HepG2 (cell line): ENCODE data around the gene HOXA9. TPM values are rescaled to one million over a fixed set of nuclear protein-coding genes. Genes with fewer than 3 reads are reported as not detected.

Experiments
- ATAC-seq: fragments of 200-7000 bp; cut with Tn5 transposase; 3 replicates; pipeline ENCODE4 v1.9.1; 2020; ENCODE audit warnings: mild to moderate bottlenecking, moderate library complexity
- BruUV-seq: library from RNA; stranded (reverse); fragments of 400-500 nt; replicated peaks from 2 replicates; lab custom pipeline; 2021; lab: Mats Ljungman, UMichigan
- CTCF ChIA-PET: fragments of 300-600 bp; formaldehyde crosslinking; extraction: SDS; loops from one replicate; lab custom pipeline; 2021; ENCODE audit warnings: low total read pairs, inconsistent platforms, low intra/inter-chr PET ratio; lab: Yijun Ruan, JAX
- POLR2A ChIA-PET: fragments of 350-600 bp; sonication (Branson Sonifier 250); formaldehyde crosslinking; loops from one replicate; lab custom pipeline; 2020; ENCODE audit warnings: antibody characterized with exemption, inconsistent platforms; lab: Yijun Ruan, JAX
- DNase-seq: peaks from one replicate; pipeline ENCODE4 v3.0.0-alpha.2; 2015; ENCODE audit warnings: low spot score
- FAIRE-seq: peaks from 3 replicates; lab custom pipeline; 2011; peaks lifted over from hg19 to GRCh38; lab: Jason Lieb, UNC
- H2AFZ ChIP-seq: one replicate; pipeline ENCODE4 v1.6.1; 2011; ENCODE audit warnings: low read length, inconsistent platforms
- H3K27ac ChIP-seq: fragments of 300-600 bp; 3 replicates; pipeline ENCODE4 v1.8.0; 2011; ENCODE audit warnings: mixed run types, mild to moderate bottlenecking, mixed read lengths, low read length, inconsistent platforms; ENCODE audit not compliant: insufficient read depth; ENCODE audit errors: extremely low read length
- H3K27me3 ChIP-seq, 2 experiments: fragments of 200-600 bp in 1 of 2; 2 replicates in 1 of 2; 3 replicates in 1 of 2; pipeline versions ENCODE4 v1.6.0 to v1.8.0; 2011; ENCODE audit warnings: low read length in 2 of 2, mild to moderate bottlenecking in 2 of 2, moderate library complexity in 2 of 2, inconsistent platforms in 1 of 2; ENCODE audit not compliant: insufficient read depth in 2 of 2, control insufficient read depth in 1 of 2
- H3K36me3 ChIP-seq, 2 experiments: fragments of 200-600 bp in 1 of 2; replicated peaks in 1 of 2; 2 replicates in 1 of 2; 3 replicates in 1 of 2; pipeline versions ENCODE4 v1.5.1 to v1.8.0; 2011; ENCODE audit warnings: low read length in 2 of 2, inconsistent platforms in 1 of 2; ENCODE audit not compliant: insufficient read depth in 2 of 2, control insufficient read depth in 1 of 2
- H3K4me1 ChIP-seq: 2 replicates; pipeline ENCODE4 v1.5.1; 2012; ENCODE audit warnings: low read length, inconsistent platforms; ENCODE audit not compliant: insufficient read depth
- H3K4me2 ChIP-seq: 2 replicates; pipeline ENCODE4 v1.6.0; 2011; ENCODE audit warnings: low read depth, low read length, inconsistent platforms
- H3K4me3 ChIP-seq, 3 experiments: fragments of 200-600 bp in 1 of 3; sonication (generic), shearing (Covaris generic) in 1 of 3; replicated peaks in 1 of 3; 2 replicates each; pipeline ENCODE4 v1.5.1; 2011 to 2016; ENCODE audit warnings: low read length in 3 of 3, inconsistent platforms in 2 of 3, low read depth in 2 of 3, mild to moderate bottlenecking in 2 of 3, control low read depth in 1 of 3, mixed read lengths in 1 of 3; ENCODE audit not compliant: insufficient read depth in 1 of 3
- H3K79me2 ChIP-seq: one replicate; pipeline ENCODE4 v1.6.1; 2011; ENCODE audit warnings: low read length, inconsistent platforms; ENCODE audit not compliant: insufficient read depth
- H3K9ac ChIP-seq: 2 replicates; pipeline ENCODE4 v1.6.0; 2011; ENCODE audit warnings: mild to moderate bottlenecking, low read depth, low read length, inconsistent platforms; ENCODE audit not compliant: insufficient read depth
- H3K9me3 ChIP-seq: 2 replicates; pipeline ENCODE4 v1.5.1; 2012; ENCODE audit warnings: mild to moderate bottlenecking, low read length
- H4K20me1 ChIP-seq: 2 replicates; pipeline ENCODE4 v1.6.0; 2011; ENCODE audit warnings: inconsistent platforms, mild to moderate bottlenecking, low read length, moderate library complexity; ENCODE audit not compliant: insufficient read depth
- CEBPG ChIP-seq: IDR thresholded peaks from 2 replicates; pipeline ENCODE4 v1.6.1; 2016
- CHD2 ChIP-seq: IDR thresholded peaks from 2 replicates; pipeline ENCODE4 v1.6.1; 2011; ENCODE audit warnings: low read depth, low read length, improper control_type of control experiment
- DDIT3 ChIP-seq: sonication (generic); formaldehyde crosslinking; IDR thresholded peaks from 2 replicates; pipeline ENCODE4 v1.4.0; 2020; ENCODE audit warnings: mild to moderate bottlenecking, missing genetic modification reagents
- FOXO1 ChIP-seq: sonication (generic); formaldehyde crosslinking; IDR thresholded peaks from 2 replicates; pipeline ENCODE4 v1.4.0; 2020; ENCODE audit warnings: missing genetic modification reagents
- HNRNPK ChIP-seq: fragments of 200-400 bp; formaldehyde crosslinking; IDR thresholded peaks from 2 replicates; pipeline ENCODE4 v1.6.1; 2018; ENCODE audit warnings: low read length, low read depth, moderate library complexity, mild to moderate bottlenecking; ENCODE audit not compliant: poor library complexity, severe bottlenecking
- NPAS2 ChIP-seq: sonication (generic); formaldehyde crosslinking; IDR thresholded peaks from 2 replicates; pipeline ENCODE4 v1.8.0; 2022; ENCODE audit warnings: mild to moderate bottlenecking, missing genetic modification reagents, borderline replicate concordance
- PHF20 ChIP-seq: sonication (generic); formaldehyde crosslinking; IDR thresholded peaks from 2 replicates; pipeline ENCODE4 v1.5.0; 2020; ENCODE audit warnings: mild to moderate bottlenecking, missing genetic modification reagents
- RFXAP ChIP-seq: sonication (generic); formaldehyde crosslinking; IDR thresholded peaks from 2 replicates; pipeline ENCODE4 v1.4.0; 2020; ENCODE audit warnings: missing genetic modification reagents, borderline replicate concordance
- SMAD1 ChIP-seq: sonication (generic); formaldehyde crosslinking; IDR thresholded peaks from 2 replicates; pipeline ENCODE4 v1.4.0; 2020; ENCODE audit warnings: missing genetic modification reagents, low read depth, mild to moderate bottlenecking, borderline replicate concordance
- ZBTB4 ChIP-seq: sonication (generic); formaldehyde crosslinking; IDR thresholded peaks from 2 replicates; pipeline ENCODE4 v1.4.0; 2020; ENCODE audit warnings: missing genetic modification reagents, mild to moderate bottlenecking, borderline replicate concordance
- ZFP1 ChIP-seq: IDR thresholded peaks from 2 replicates; pipeline ENCODE4 v1.6.1; 2016
- ZFP82 ChIP-seq: sonication (generic); formaldehyde crosslinking; IDR thresholded peaks from 2 replicates; pipeline ENCODE4 v1.5.1; 2020; ENCODE audit warnings: mild to moderate bottlenecking, missing genetic modification reagents, borderline replicate concordance
- ZNF20 ChIP-seq: sonication (generic); formaldehyde crosslinking; IDR thresholded peaks from 2 replicates; pipeline ENCODE4 v1.4.0; 2020; ENCODE audit warnings: mild to moderate bottlenecking, moderate library complexity, missing genetic modification reagents
- ZNF331 ChIP-seq: sonication (generic); formaldehyde crosslinking; IDR thresholded peaks from 2 replicates; pipeline ENCODE4 v1.4.0; 2020; ENCODE audit warnings: missing genetic modification reagents
- ZNF432 ChIP-seq: sonication (generic); formaldehyde crosslinking; IDR thresholded peaks from 2 replicates; pipeline ENCODE4 v1.5.0; 2020; ENCODE audit warnings: missing genetic modification reagents, mild to moderate bottlenecking, borderline replicate concordance
- ZNF776 ChIP-seq: sonication (generic); formaldehyde crosslinking; IDR thresholded peaks from 2 replicates; pipeline ENCODE4 v1.4.0; 2020; ENCODE audit warnings: mild to moderate bottlenecking, missing genetic modification reagents
- ZNF781 ChIP-seq: sonication (generic); formaldehyde crosslinking; IDR thresholded peaks from 2 replicates; pipeline ENCODE4 v1.5.1; 2020; ENCODE audit warnings: borderline replicate concordance, mild to moderate bottlenecking, missing genetic modification reagents; ENCODE audit errors: not compliant biosample characterization
- whole genome bisulfite sequencing: methylation state at CpG from one replicate; pipeline ENCODE4 v1.1.6; 2017; ENCODE audit warnings: low lambda C conversion rate; 5-methylcytosine and 5-hydroxymethylcytosine counted together
- in situ Hi-C: cut with HindIII; loops from 2 replicates; pipeline ENCODE4 v1.10.0; 2017; ENCODE audit warnings: low pct_unique_long_range_greater_than_20kb; ENCODE audit not compliant: extremely low pct_ligation_motif_present
- intact Hi-C: fragments of 100-400 bp; cut with micrococcal nuclease; formaldehyde crosslinking; loops from one replicate; pipeline ENCODE4 v1.10.0; 2022; ENCODE audit not compliant: unreplicated experiment
- polyA plus RNA-seq, 8 experiments: library from polyadenylated mRNA; depleted of rRNA in 3 of 8; stranded (reverse) in 7 of 8; unstranded in 1 of 8; fragments of >200 nt; fragmentation: Illumina TruSeq in 4 of 8; extraction: Trizol in 4 of 8; gene quantifications; 2 replicates each; pipeline versions ENCODE4 v1.2.1 to v1.2.3, GENCODE V29; 2011 to 2016; ENCODE audit warnings: low read depth in 4 of 8, missing spikeins in 1 of 8, mixed read lengths in 1 of 8; ENCODE audit not compliant: insufficient read depth in 1 of 8
- total RNA-seq, 5 experiments: library from RNA; depleted of rRNA; stranded (reverse); fragments of >200 nt; fragmentation: Illumina TruSeq; extraction: Trizol; gene quantifications; 2 replicates each; pipeline ENCODE4 v1.2.3, GENCODE V29; 2016; ENCODE audit warnings: low read depth in 1 of 5

The HOXA9 gene
- total and polyA plus RNA-seq, 2 of the 13 experiments (the other 11 are each of a cell fraction or from before 2014, with no cell fraction given): not detected

- Histone ChIP-seq H3K9ac (no peak overlapping the region), H2AFZ (no peak overlapping the region), H3K27ac (no peak overlapping the region), H4K20me1 (no peaks in the 10 kb centered on the region), H3K4me2 (no peak overlapping the region), H3K4me1 (peaks cover 24% of the 10 kb centered on the region)
- WGBS: 35% methylated on average over 3 of the region's 3 CpGs
- POLR2A ChIA-PET: no interaction called here
- DNase-seq: no peak
- TF ChIP-seq ZBTB4 (CRISPR knock-in tag) (no peak), CEBPG (CRISPR knock-in tag) (no peak), ZNF776 (no peak), ZNF781 (no peak), DDIT3 (CRISPR knock-in tag) (no peak), HNRNPK (no peak), PHF20 (CRISPR knock-in tag) (no peak), RFXAP (CRISPR knock-in tag) (no peak), CHD2 (no peak), ZFP82 (CRISPR knock-in tag) (no peak), ZNF432 (no peak), ZNF331 (CRISPR knock-in tag) (no peak), ZNF20 (CRISPR knock-in tag) (no peak), FOXO1 (CRISPR knock-in tag) (no peak), NPAS2 (CRISPR knock-in tag) (no peak), SMAD1 (CRISPR knock-in tag) (no peak), ZFP1 (CRISPR knock-in tag) (no peak)
- TF ChIP-seq, all 625 proteins: peak for 0
- FAIRE-seq: no peak
- Histone ChIP-seq H3K36me3 (no peaks in the 10 kb centered on the region), H3K4me3 (no peak overlapping the region), H3K9me3 (no peaks in the 10 kb centered on the region), H3K27me3 (peaks cover 4 to 78% of the 10 kb centered on the region in 2 experiments), H3K79me2 (no peaks in the 10 kb centered on the region)
- BruUV-seq: no TSS peak
- ATAC-seq: no peak
- in situ Hi-C loops: no loop called here
- intact Hi-C loops: no loop called here
- CTCF ChIA-PET: no interaction called here
Observed at GRCh38 chr7:27176524-27176845, 11.1 kb upstream of the HOXA9 start.
